Subcutaneous adipose tissue (tissue), 4 donors: ENCODE measurements around the gene BRICD5. TPM values are rescaled to one million over a fixed set of nuclear protein-coding genes. Genes with fewer than 3 reads are reported as not detected.

Source experiments
- CTCF ChIP-seq: fragments of 450-650 bp; IDR thresholded peaks from one replicate; pipeline ENCODE4 v1.5.1; 2016; ENCODE audit warnings: low read depth, mild to moderate bottlenecking, control low read depth, antibody characterized with exemption, moderate library complexity
- total RNA-seq, 4 donors: library from RNA; depleted of rRNA; stranded (reverse); fragments of >200 nt; gene quantifications; one replicate each; pipeline ENCODE4 v1.1.0, GENCODE V29; 2016

The BRICD5 gene
- total RNA-seq, 4 donors from 2014 or later = 0.66 to 6.0 (median 4.1) TPM

GRCh38 chr16:2205104-2205966 lies 5.3 kb downstream of the BRICD5 start, which contains the start of gene MLST8:
MLST8 (plus strand) TSS chr16:2205454; CDS start chr16:2206086, 632 bp downstream.
- no peak for TF ChIP-seq CTCF

GRCh38 chr16:2204416-2205103 lies 6.1 kb downstream of the BRICD5 start:
- TF ChIP-seq CTCF = no peak

- TF ChIP-seq CTCF = no peak
Measured at GRCh38 chr16:2200313-2200712, 10.3 kb downstream of the BRICD5 start.

DNA sequence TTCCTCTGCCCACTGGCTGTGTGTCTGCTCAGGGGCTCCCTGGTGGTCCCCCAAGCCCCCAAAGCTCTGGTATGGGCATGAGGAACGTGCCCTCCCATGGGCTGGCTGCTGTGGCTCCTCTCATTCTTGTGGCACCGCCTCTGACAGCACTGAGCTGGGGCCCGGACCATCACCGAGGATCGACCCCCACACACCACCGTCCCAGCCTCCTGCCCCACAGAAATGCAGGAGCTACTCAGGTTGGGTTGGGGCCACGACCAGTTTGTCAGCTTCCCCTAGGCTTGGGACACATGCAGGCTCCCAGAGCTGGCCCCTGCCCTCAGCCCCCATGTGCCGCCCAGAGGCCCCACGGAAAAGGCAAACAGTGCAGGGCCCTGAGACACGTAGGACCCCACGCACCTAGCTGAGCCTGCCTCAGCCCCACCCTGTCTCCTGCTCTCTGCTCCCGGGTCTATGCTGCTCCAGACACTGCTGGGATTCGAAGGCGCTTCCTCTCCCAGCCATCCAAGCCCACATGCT lies 11.0 kb downstream of the BRICD5 start:
- TF ChIP-seq CTCF = no peak

DNA sequence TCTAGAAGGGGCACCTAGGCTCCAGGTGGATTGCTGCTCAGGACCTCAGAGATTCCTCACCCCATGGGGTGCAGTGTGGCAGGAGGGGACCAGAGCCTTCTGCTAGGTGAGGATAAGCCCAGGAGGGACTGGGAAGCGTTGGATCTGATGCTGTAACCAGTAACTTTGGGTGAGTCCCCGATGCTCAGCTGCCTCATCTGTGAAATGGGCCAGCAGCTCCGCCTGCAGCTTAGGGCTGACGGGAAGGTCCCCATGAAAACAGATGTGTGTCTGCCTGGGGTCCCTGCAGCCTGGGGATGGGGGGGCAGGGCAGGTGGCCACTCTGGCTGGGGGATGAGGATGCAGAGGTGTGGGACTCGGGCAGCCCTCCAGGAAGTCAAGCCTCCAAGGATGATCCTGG lies 11.6 kb downstream of the BRICD5 start:
- no peak for TF ChIP-seq CTCF

DNA sequence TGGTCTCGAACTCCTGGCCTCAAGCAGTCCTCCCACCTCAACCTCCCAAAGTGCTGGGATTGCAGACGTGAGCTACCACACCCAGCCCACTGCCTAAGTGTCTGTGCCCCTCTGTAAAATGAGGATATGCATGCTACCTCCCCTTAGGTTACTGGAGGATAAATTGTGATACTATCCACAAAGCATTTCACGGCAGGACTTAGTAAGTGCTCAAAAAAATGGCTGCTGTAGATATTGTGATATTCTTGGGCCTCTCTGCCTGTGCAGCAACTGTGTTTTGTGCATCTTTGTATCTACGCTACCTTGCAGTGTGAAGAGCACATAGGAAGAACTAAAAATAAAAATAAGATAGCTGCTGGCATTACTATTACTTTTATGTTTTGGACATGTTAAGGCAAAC lies 12.4 kb downstream of the BRICD5 start:
- no peak for TF ChIP-seq CTCF

DNA sequence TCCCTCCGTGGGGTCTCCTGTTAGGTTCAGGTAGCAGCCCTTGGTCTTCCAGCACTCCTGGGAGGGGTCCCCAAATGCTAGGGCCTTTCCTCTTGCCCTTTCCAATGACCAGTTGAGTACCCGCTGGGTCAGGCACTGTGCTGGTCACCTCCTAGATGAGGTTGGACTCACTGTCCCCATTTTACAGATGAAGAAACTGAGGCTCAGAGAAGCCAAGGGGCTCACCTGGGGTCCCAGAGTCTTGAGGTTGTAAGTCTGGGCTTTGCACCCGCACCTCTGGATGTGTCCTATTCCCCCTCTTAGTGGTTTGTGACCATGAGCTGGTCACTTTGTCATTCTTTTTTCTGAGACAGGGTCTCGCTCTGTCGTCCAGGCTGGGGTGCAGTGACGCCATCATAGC lies 12.9 kb downstream of the BRICD5 start:
- TF ChIP-seq CTCF = no peak
